Hypothalamus (tissue), 51 donors: ENCODE measurements around the gene FNDC11.

Experiments
- DNase-seq, 51 donors: peaks; one replicate each; lab custom pipeline; 2025; lab: John Stamatoyannopoulos, UW

The FNDC11 gene

GRCh38 chr20:63522981-63523611 is 30.9 kb upstream of the FNDC11 start:
- no peak for DNase-seq

DNA sequence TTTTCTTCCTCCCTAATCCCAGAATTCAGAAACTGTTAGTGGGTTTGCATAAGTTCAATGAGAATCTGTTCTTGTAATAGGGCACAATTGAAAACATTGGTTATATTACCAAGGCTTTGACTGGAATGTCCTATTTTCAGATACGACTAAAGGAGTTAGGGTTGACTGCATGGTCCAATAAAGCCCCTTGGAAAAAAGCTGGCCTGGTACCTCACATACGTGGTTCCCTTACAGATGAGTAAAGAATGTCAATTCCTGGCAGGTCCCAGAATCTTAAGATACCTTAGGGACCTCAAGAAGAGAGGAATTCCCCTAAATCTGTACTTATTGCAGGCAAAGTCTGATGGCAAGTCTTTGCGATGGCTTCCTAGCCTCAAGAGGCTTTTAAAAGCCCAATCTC is 28.8 kb upstream of the FNDC11 start:
- no peak for DNase-seq

DNA sequence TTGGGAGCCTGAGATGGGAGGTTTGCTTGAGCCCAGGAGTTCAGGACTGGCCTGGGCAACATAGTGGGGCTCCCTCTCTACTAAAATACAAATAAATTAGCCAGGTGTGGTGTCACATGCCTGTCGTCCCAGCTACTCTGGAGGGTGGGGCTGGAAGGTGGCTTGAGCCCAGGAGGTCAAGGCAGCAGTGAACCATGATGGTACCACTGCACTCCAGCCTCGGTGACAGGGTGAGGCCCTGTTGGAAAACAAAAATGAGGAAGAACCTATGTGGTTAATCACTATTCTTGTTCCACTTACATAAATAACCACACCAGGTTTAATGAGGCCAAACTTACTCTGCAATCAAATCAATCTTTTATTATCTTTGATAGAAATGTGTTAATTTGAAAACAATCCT is 28.0 kb upstream of the FNDC11 start:
- DNase-seq: no peak

- no peak for DNase-seq
These were observed 26.8 kb upstream of the FNDC11 start for GRCh38 chr20:63527184-63527583.

- DNase-seq: no peak
These were observed 24.6 kb upstream of the FNDC11 start for GRCh38 chr20:63529180-63529860.

GRCh38 chr20:63529861-63530787 is 23.8 kb upstream of the FNDC11 start:
- no peak for DNase-seq

- DNase-seq: no peak
These were observed 23.2 kb upstream of the FNDC11 start for GRCh38 chr20:63530788-63531160.

- DNase-seq: no peak
These were observed 22.1 kb upstream of the FNDC11 start for GRCh38 chr20:63531686-63532448.

DNA sequence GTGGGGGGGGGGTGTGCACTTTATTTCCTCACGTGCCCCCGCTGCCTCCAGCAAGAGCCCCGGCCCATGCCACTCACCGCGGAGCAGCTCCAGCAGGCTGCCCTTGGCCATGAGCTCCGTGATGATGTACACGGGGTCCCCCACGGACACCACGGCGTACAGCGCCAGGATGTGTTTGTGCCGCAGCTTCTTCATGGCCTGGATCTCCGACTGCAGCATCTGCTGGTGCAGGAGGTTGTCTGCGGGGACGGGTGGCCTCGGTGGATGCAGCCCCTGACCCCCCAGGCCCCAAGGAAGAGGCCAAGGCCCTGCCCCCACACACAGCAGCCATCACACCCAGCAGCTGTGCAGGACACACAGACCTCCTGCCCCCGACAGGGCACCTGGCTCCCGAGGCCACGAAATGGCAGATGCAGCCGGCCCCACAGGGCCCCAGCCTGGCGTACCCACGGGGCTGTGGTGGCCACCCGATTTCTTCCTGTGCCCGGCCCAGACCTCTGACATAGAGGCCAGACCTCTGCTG is 21.4 kb upstream of the FNDC11 start:
- DNase-seq: no peak

GRCh38 chr20:63533388-63533787 is 20.6 kb upstream of the FNDC11 start:
- no peak for DNase-seq

DNA sequence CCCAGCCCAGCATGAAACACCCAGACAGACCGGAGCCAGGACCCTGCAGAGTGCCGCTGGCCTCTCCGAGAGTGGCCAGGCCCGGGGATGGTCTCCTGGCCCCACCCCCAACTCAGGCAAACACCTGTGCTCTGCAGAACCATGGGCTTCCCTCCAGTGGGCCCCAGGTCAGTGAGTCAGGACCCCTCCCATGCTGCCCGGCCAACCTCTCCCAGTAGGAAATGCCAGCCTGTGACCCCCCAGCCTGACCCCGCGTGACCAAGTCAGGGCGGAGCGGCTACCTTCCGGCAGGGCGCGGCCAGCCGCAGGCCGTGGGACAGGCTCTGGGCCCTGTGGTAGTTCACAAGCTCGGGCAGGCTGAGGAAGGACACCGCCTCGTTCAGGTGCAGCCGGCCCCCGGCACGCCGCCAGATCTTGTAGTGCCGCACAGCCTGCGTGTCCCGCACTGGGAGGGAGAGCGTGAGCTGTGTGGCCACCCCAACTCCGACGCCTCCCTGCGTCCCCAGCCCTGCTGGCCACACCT is 20.0 kb upstream of the FNDC11 start:
- DNase-seq: no peak

DNA sequence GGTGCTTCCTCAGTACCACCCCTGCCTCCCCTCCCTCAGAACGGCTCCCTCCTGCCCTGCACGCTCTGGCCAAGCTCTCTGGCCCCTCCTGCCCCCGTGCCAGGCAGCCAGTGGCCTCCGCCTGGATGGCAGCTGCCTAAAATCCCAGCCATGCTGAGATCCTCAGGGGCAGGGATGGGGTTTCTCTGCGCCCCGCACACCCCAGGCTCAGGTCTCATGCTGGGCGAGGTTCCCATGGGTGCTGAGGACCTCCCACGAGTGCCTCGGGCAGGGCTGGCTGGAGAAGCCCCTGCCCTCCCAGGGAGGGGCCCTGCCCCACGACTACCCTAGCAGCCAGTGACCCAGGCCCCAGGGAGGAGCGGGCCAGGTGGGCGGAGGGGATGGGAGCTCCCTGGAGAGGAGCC is 19.5 kb upstream of the FNDC11 start:
- DNase-seq: no peak

DNA sequence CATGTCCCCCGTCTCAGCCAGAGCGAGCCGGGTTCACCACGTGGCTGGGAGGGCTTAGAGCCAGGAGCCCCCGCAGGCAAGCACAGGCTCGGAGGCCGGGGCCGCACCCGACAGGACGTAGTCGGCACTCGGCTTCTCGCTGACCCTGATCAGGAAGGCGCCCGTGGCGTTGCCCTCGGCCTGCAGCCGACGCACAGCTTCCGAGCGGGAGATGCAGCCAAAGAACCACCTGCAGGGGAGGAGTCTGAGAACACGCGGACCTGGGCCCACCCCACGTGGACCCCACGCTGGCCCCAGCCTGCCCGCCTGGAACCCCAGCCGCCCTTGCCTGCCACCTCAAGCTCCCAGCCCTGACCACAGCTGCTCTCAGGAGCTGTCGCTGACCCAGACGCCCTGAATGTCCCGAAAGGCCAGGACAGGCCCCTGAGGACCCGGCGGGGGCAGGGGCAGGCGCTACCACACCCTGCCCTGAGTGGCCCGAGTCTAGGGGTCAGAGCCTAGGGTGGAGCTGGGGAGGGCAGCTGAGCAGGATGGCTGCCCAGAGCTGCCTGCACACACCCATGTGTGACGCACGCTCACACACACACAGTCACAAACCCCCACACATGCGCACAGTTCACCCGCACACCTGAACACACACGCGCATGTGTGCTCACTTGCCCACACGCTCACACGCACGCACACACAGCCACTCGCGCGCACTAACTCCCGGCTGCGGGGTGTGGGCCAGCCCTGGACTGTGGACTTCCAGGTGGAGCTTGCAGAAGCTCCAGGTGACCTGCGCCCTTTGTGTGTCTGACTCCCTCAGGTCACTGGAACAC is 18.9 kb upstream of the FNDC11 start:
- DNase-seq: no peak

- DNase-seq: no peak
These were observed 17.6 kb upstream of the FNDC11 start for GRCh38 chr20:63536241-63536977.

- DNase-seq: no peak
These were observed 16.9 kb upstream of the FNDC11 start, which contains the start of gene PTK6 for GRCh38 chr20:63536997-63537524. Gene PTK6, minus strand, starts transcription at chr20:63537376. Its CDS starts 62 bp downstream, at chr20:63537314.

- peak in 47 of 51 donors; percentile 6 to 79 (median 50) for DNase-seq
These were observed 16.3 kb upstream of the FNDC11 start for GRCh38 chr20:63537525-63538203.

GRCh38 chr20:63538204-63539091 is 15.5 kb upstream of the FNDC11 start:
- DNase-seq: no peak
